GM19099 (cell line): ENCODE results near the gene MCTP1.

Source experiments
- POLR2A ChIP-seq: IDR thresholded peaks from 3 replicates; pipeline ENCODE4 v1.6.1; 2011; ENCODE audit warnings: low read depth; ENCODE audit not compliant: insufficient read length; ENCODE audit errors: extremely low read depth

The MCTP1 gene

DNA sequence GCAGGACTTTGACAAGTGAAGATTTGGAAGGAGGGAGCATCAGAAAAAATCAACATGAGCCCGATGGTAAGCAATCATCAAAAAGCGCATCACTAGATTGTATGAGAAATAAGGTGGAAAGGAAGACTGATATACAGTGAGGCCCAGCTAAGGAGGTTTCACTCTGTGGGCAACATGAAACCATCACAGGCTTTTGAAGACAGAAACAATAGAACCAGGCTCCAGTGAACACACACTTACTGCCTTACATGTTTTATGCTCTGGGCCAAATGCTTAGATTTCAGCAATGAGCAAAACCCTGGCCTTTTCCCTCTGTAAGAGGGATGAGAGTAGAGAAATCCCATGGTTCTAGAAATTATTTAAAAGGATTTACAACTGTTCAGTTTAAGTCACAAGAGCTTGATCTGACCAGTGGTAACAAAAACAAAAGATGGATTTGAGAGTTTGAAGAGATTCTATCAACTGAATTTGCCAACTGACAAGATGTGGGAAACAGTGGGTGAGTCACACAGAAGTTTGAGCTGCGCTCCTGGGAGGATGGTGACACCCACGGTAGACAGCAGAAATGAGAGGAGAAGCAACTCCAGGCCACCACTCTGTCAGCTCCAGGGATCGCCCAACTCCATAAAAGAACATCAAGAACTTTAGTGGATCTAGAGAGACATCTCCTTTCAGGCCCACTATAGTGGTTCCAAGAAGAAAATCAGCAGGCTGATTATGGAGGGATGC, 261.8 kb downstream of the MCTP1 start:
- no peak for TF ChIP-seq POLR2A

DNA sequence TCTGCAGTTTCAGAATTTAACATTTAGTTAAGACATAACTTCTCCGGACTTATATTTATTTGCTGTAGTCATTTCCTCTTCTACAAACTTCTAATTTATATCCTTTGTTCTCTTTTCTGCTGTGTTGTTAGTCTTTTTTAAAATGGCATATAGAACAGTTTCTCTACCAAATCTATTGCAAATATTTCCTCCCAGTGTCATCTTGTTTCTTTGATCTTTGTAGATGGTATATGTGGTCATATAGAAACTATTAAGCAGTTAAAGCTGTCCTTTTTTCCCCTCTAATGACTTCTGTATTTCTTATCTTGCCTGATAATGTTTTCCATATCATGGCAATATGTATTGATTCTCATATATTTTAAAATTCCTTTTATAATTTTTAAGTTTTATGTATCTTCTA, 264.5 kb downstream of the MCTP1 start:
- TF ChIP-seq POLR2A = no peak

DNA sequence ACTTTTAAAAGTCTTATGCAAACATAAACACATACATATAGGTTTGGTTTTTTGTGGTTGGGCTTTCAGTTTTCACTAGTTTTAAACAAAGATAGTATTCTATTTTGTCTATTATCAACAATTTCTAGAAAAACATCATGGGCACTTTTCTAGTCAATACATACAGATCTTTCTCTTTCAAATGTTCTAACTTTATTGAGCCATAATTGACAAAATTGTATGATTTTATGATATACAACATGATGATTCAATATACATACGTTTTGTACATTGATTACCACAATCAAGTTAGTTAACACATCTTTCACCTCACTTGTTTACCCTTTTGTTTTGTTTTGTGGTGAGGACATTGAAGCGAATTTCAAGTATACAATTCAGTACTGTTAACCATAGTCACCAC, 265.9 kb downstream of the MCTP1 start:
- no peak for TF ChIP-seq POLR2A

DNA sequence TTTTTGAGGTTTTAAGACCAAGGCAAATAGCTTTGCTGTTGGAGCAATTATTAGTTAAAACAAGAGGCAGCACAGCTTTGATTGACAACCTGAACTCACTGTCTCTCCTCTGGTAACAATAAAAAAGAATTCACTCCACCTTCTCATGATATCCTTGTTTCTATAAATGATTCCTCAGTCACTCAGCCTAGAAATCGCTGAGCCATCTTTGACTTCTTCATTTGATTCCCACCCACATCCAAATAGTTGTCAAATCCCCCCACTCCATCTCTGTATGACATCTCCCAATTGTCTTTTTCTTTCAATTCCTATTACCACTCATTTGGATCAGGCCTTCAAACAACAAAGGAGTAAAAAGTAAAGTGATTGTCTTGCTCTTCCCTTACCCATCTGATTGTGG, 266.4 kb downstream of the MCTP1 start:
- no peak for TF ChIP-seq POLR2A

DNA sequence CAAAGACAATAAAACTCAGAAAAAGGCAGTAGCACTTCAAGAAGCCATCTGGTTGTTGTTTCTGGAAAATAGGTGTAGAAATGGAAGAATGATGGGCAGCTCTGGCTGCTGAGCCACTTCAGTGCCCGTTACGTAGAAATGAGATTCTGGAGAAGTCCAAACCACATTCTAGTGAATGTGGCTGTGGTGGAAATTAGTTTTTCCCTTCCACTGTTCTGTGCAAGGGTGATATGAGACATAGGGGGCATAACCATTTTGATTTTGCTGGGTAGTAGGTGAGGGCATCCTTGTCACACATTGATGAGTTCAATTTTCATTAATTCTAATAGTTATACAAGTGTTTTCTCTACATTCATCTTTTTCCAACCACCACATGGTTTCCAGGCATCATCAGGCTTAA, 275.1 kb downstream of the MCTP1 start:
- TF ChIP-seq POLR2A = no peak

DNA sequence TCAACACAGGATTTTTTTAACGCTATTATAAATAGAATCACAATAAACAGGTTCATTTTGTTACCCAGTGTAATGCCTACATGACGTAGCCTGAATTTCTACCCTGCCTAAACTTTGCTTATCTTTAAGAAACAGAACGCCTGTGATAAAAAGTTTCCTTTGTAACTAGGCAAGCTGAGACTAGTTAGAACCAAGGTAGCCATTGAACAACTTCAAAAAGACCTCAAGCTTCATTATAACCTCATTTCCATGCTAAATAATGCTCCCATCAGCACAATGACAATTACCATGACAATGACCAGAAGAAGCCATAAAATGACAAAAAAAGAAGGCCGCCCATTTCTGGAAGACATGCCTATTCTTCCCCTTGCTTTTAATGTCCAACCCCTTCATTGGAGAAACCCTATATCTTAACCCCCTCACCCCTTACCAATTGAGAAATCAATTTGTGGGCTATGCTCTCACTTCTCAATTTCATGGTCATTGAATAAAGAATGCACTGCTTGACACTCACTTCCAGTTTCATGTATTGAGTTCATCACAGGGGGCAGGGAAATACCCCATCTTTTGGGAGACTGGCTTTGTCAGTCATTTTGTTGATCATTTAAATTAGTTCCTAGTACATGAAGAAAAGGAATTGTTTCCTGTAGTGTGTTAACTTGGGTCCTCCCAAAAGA, 276.8 kb downstream of the MCTP1 start:
- TF ChIP-seq POLR2A = no peak

DNA sequence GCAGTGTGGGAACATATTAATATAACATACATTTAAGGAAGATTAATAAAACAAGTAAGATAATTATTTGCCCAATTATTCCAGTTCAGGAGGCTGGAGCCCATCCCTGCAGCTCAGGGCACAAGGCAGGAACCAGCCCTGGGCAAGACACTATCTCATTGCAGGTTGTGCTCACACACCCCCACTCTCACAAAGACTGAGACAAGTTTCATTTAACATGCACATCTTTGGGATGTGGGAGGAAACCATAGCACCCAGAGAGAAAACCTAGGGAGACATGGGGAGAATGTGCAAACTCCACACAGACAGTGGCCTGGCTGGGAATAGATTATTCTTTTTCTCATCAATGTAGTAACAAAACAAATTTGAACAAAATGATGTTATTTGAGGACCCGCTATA, 279.1 kb downstream of the MCTP1 start:
- no peak for TF ChIP-seq POLR2A

DNA sequence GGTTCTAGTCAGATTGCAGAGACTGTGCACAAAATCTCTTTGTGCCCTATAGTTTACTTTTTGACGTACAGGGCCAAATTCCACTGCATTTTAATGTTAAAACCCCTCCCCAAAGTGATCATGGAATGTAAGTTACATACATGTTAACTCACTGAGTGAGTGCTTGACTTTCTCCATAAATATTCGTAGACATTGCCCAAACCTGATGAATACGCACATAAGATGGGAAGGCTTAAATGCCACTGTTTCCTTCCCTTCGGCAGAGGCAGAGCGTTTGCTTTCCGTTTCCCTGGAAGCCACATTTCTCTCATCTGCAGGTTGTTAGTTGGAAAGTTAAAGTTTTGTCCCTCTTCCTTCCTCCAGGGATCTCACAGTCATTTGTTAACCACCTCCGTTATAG, 286.2 kb downstream of the MCTP1 start:
- TF ChIP-seq POLR2A = no peak

DNA sequence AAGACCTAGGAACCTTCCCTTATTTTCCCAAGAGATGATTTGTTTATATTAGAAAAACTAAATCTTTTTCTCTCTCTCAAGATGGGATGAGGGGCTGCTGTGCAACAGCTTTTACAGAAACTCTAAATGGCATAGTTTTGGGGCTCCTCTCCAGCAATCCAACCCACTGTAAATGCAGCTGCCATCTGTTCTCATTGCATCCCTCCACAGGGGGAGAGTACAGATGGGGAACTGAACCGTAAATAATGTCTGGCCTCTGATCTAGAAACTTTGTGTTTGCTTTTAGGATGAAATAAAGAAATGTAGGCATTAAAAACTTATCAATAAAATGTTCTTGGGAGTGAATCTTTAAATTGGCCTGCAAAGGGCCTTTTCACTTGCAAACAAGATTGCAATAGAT, 291.4 kb downstream of the MCTP1 start:
- no peak for TF ChIP-seq POLR2A

DNA sequence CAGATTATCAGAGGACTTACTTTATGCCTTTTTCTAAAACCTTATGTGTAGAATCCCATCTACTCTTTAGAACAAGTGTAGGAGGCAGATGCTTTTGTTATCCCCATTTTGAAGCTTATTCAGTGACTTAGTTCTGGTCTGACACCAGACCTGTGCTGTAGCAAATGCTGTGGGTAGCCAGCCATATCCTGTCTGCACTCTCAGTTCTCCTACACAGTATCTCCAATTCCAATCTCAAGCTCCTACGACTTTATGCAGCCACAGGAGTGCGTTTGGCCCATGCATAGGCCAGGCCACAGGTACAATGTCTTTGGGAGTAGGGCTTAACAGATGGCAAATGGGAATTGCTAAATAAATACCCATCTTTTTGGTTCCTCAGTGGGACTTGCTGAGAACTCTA, 292.6 kb downstream of the MCTP1 start:
- TF ChIP-seq POLR2A = no peak

DNA sequence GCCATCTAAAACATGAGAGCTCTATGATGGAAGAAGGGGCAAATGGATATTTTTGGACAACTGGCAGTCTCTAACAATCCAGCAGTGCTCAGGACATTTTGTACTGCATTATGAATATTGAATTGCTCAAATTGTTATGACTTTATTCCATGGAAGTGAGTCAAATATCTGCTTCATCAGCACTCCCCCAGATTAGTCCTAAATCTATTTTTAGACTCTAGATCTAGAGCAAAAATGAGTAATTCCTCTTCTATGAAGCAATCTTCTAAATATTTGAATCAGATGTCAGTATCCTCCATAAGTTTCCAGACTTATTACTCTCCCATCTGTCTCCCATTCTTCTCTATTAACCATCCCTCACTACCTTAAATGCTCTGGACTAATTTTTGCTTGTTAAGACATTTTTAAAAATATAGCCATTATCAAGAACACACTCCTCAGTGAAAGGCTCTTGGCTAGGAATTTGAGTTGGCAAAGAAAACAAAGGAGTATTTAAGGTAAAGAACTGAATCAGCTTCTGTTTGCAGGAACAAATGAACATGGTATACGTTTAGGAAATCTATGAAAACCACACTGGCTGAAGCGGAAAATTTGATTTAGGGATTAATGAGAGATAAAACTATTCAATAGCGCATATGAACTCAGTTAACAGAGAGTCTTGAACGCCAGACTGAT, 300.9 kb downstream of the MCTP1 start:
- TF ChIP-seq POLR2A = no peak

DNA sequence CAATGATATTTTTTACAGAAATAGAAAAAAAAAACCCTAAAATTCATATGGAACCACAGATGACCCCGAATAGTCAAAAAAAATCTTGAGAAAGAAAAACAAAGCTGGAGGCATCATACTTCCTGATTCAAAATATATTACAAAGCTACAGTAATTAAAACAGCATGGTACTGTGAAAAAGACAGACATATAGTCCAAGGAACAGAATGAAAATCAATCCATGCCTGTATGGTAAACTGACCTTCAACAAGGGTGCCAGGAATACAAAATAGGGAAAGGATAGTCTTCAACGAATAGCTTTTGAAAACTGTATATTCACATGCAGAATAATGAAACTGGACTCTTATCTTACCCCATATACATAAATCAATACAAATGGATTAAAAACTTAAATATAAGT, 307.5 kb downstream of the MCTP1 start:
- TF ChIP-seq POLR2A = no peak

DNA sequence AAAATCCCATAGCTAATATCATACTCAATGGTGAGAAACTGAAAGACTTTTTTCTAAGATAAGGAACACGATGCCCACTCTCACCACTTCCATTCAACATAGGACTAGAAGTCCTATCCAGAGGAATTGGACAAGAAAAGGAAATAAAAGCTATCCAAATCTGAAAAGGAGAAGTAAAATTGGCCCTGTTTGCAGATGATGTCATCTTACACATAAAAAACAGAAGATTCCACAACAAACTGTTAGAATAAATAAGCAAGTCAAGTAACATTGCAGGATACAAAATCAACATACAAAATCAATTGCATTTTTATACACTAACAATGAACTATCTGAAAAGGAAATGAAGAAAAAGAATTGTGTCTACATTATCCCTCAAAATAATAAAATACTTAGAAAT, 308.0 kb downstream of the MCTP1 start:
- TF ChIP-seq POLR2A = no peak

DNA sequence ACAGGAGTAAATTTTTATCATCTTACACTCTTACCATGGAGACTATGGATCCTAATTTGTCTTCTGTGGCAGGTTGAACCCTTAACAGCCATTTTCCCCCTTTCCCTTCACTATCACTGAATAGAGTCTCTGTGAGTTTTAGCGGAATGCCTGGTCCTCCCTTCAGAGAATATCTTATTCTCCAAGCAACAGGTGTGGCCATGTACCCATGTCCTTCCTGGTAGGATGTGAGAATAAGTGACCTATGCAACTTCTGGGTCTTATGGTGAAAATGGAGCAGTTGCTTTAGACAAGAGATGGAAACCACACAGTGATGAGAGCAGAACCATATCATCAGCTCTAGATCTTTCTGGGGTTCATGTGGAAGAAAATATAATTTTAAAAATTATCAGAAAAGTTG, 312.6 kb downstream of the MCTP1 start:
- no peak for TF ChIP-seq POLR2A

DNA sequence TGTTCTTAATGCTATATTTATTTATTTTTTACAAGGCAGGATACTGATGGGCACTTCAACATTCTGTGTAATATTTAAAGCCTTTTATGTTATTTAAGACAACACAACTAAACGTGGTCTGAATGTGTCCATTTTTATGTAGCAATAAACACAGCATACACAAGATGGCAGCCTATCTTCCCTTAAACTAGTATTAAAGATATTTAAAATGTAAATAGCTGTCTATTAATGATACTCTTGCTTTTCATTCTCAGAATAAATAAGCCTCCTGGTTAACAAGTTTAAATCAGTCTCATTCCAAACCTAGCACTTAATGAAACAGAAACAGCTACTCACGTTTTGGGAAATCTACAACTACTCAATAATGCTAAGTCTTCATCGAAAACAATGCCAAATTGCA, 315.7 kb downstream of the MCTP1 start:
- TF ChIP-seq POLR2A = no peak

DNA sequence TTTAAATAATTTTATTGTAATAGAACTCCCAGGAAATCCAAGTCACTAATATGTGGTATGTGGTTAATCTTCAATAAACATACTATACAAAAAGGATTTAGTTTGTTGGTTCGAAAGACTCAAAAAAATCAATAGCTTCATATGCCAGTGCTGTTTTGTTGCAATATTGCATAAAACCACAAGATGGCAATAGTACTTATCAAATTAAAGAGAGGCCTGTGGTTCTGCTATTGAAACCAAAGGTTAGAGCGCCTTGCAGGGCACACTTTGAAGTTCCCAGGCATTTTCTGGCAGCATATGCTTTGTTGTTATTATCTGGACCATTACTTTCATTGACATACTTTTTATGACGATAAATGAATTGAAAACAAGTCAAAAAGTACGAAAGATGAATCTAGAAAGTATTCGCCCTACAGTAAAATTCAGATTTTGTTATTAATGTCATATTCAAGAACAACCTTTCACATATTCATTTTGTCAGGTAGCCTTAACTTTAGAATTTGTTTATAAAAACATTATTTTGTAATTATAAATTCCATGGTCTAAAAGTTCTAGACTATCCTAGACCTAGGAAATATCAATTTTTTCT, 316.3 kb downstream of the MCTP1 start:
- TF ChIP-seq POLR2A = no peak
